ENCODE data around the gene TEK. TPM values are rescaled to one million over a fixed set of nuclear protein-coding genes. Genes with fewer than 3 reads are reported as not detected.
"Not testable (repeated sequence)": the region's sequence is repeated elsewhere in the genome, so short reads cannot be mapped to it uniquely, and the experiment has no call there.

Gene TEK
- total RNA-seq, 5 donors from 2014 or later (not counting 1 experiment from before 2014, with no cell fraction given): 0.16 TPM; not detected in 4

GRCh38 chr9:27092496-27092895 lies 16.5 kb upstream of the TEK start:
- 96% methylated on average over 22 of the region's 27 CpGs for WGBS (ENCODE audit: insufficient coverage)
- POLR2A ChIA-PET: not testable (repeated sequence)

GRCh38 chr9:27093384-27094067 lies 15.5 kb upstream of the TEK start:
- 11% methylated on average over 13 of the region's 17 CpGs for WGBS (ENCODE audit: insufficient coverage)
- H3K4me3 ChIP-seq (ENCODE audit: control insufficient read depth in 1 of 2, extremely low read depth in 1 of 2, low read length in 1 of 2); H3K27ac Mint-ChIP-seq; H3K9me3 ChIP-seq; H3K36me3 ChIP-seq (ENCODE audit: control insufficient read depth in 2 of 2, extremely low read depth in 1 of 2, insufficient read depth in 1 of 2, low read length in 1 of 2); H3K4me1 Mint-ChIP-seq; H3K36me3 Mint-ChIP-seq; DNase-seq; H3K27ac ChIP-seq (ENCODE audit: low read length); ATAC-seq (replicated peaks in 1 of 4); POLR2A ChIA-PET; H3K9me3 Mint-ChIP-seq; H3K27me3 ChIP-seq (replicated peaks in 1 of 2; ENCODE audit: control insufficient read depth in 2 of 2, extremely low read depth in 1 of 2, insufficient read depth in 2 of 2, low read length in 1 of 2); H3K4me3 Mint-ChIP-seq; CTCF ChIA-PET; H3K4me1 ChIP-seq (ENCODE audit: control insufficient read depth in 1 of 2, extremely low read depth in 1 of 2, insufficient read depth in 2 of 2, low read length in 2 of 2): not testable (repeated sequence)
- H3K27me3 Mint-ChIP-seq: peaks cover 9 to 19% of the 10 kb centered on the region in 2 donors

More at GRCh38 chr9:27092496-27092895, 16.5 kb upstream of the TEK start:
- DNase-seq; H3K36me3 ChIP-seq (ENCODE audit: control insufficient read depth in 2 of 2, extremely low read depth in 1 of 2, insufficient read depth in 1 of 2, low read length in 1 of 2); H3K4me1 Mint-ChIP-seq; H3K4me1 ChIP-seq (ENCODE audit: control insufficient read depth in 1 of 2, extremely low read depth in 1 of 2, insufficient read depth in 2 of 2, low read length in 2 of 2); H3K27ac ChIP-seq (ENCODE audit: low read length); H3K27me3 ChIP-seq (replicated peaks in 1 of 2; ENCODE audit: control insufficient read depth in 2 of 2, extremely low read depth in 1 of 2, insufficient read depth in 2 of 2, low read length in 1 of 2); H3K27ac Mint-ChIP-seq; H3K36me3 Mint-ChIP-seq; H3K9me3 Mint-ChIP-seq; H3K4me3 Mint-ChIP-seq; H3K4me3 ChIP-seq (ENCODE audit: control insufficient read depth in 1 of 2, extremely low read depth in 1 of 2, low read length in 1 of 2); CTCF ChIA-PET; ATAC-seq (replicated peaks in 1 of 4); H3K9me3 ChIP-seq: not testable (repeated sequence)
- H3K27me3 Mint-ChIP-seq: peaks cover 9 to 19% of the 10 kb centered on the region in 2 donors

- no peaks in the 10 kb centered on the region for H3K4me1 ChIP-seq (ENCODE audit: control insufficient read depth in 1 of 2, extremely low read depth in 1 of 2, insufficient read depth in 2 of 2, low read length in 2 of 2)
- peaks cover 0 to 6% of the 10 kb centered on the region in 2 experiments for H3K27me3 ChIP-seq (replicated peaks in 1 of 2; ENCODE audit: control insufficient read depth in 2 of 2, extremely low read depth in 1 of 2, insufficient read depth in 2 of 2, low read length in 1 of 2)
- no peak for DNase-seq
- H3K36me3 ChIP-seq (ENCODE audit: control insufficient read depth in 2 of 2, extremely low read depth in 1 of 2, insufficient read depth in 1 of 2, low read length in 1 of 2): no peaks in the 10 kb centered on the region
- H3K27ac ChIP-seq (ENCODE audit: low read length): no peak overlapping the region
- Mint-ChIP-seq H3K27me3 (peaks cover 9 to 19% of the 10 kb centered on the region in 2 donors), H3K9me3 (peaks cover 0 to 7% (median 0%) of the 10 kb centered on the region in 3 donors), H3K4me3 (no peak overlapping the region), H3K4me1 (peaks cover 0 to 3% (median 2%) of the 10 kb centered on the region in 3 donors), H3K27ac (no peak overlapping the region), H3K36me3 (no peaks in the 10 kb centered on the region)
- no peaks in the 10 kb centered on the region for H3K9me3 ChIP-seq
- POLR2A ChIA-PET: no interaction called here
- no peak for ATAC-seq (replicated peaks in 1 of 4)
- H3K4me3 ChIP-seq (ENCODE audit: control insufficient read depth in 1 of 2, extremely low read depth in 1 of 2, low read length in 1 of 2): no peak overlapping the region
- WGBS (ENCODE audit: insufficient coverage): 63% methylated on average over 1 of the region's 3 CpGs
- CTCF ChIA-PET: no interaction called here
These were observed 14.3 kb upstream of the TEK start for GRCh38 chr9:27094640-27095298.

GRCh38 chr9:27107241-27107640 lies 1.8 kb upstream of the TEK start:
- H3K4me3 ChIP-seq (ENCODE audit: control insufficient read depth in 1 of 2, extremely low read depth in 1 of 2, low read length in 1 of 2): no peak overlapping the region
- no CpG with 5 or more reads among the region's 2 CpGs for WGBS (ENCODE audit: insufficient coverage)
- Mint-ChIP-seq H3K27ac (no peak overlapping the region), H3K27me3 (peaks cover 3 to 4% of the 10 kb centered on the region in 2 donors), H3K9me3 (peaks cover 0 to 3% (median 0%) of the 10 kb centered on the region in 3 donors), H3K4me1 (no peaks in the 10 kb centered on the region), H3K36me3 (no peaks in the 10 kb centered on the region), H3K4me3 (no peak overlapping the region)
- ATAC-seq (replicated peaks in 1 of 4) (no peak), DNase-seq (no peak)
- H3K36me3 ChIP-seq (ENCODE audit: control insufficient read depth in 2 of 2, extremely low read depth in 1 of 2, insufficient read depth in 1 of 2, low read length in 1 of 2): no peaks in the 10 kb centered on the region
- H3K9me3 ChIP-seq: no peaks in the 10 kb centered on the region
- ChIA-PET CTCF (no interaction called here), POLR2A (interaction anchor here in 1 of 2 donors (0.7 kb wide), 1 partner anchor 364 kb away, joined by 6 read pairs; no protein-coding TSS in a partner anchor)
- no peaks in the 10 kb centered on the region for H3K4me1 ChIP-seq (ENCODE audit: control insufficient read depth in 1 of 2, extremely low read depth in 1 of 2, insufficient read depth in 2 of 2, low read length in 2 of 2)
- peaks cover 0 to 4% of the 10 kb centered on the region in 2 experiments for H3K27me3 ChIP-seq (replicated peaks in 1 of 2; ENCODE audit: control insufficient read depth in 2 of 2, extremely low read depth in 1 of 2, insufficient read depth in 2 of 2, low read length in 1 of 2)
- no peak overlapping the region for H3K27ac ChIP-seq (ENCODE audit: low read length)

DNA sequence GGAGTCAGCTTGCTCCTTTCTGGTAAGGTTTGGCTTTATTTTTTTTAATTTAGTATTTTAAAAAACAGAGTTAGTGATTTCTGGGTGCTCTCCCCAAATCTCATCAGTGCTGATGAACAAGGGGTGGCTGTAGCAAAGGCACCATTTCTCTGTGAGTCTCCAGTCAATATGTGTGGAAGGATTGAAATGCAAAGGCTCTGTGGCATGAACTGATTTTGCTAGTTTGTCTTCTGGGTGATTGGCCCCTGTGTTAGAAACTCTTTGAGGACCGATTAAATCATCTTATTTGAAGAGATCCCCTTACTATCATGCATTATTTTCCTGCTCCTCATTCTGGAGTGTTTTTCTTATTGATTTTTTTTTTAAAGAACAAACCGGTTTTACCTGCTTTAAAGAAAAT lies 596 bp downstream of the TEK start:
- Histone ChIP-seq H3K9me3 (no peaks in the 10 kb centered on the region), H3K27ac (ENCODE audit: low read length) (no peak overlapping the region), H3K4me3 (ENCODE audit: control insufficient read depth in 1 of 2, extremely low read depth in 1 of 2, low read length in 1 of 2) (no peak overlapping the region), H3K27me3 (replicated peaks in 1 of 2; ENCODE audit: control insufficient read depth in 2 of 2, extremely low read depth in 1 of 2, insufficient read depth in 2 of 2, low read length in 1 of 2) (peaks cover 0 to 8% of the 10 kb centered on the region in 2 experiments), H3K36me3 (ENCODE audit: control insufficient read depth in 2 of 2, extremely low read depth in 1 of 2, insufficient read depth in 1 of 2, low read length in 1 of 2) (no peaks in the 10 kb centered on the region), H3K4me1 (ENCODE audit: control insufficient read depth in 1 of 2, extremely low read depth in 1 of 2, insufficient read depth in 2 of 2, low read length in 2 of 2) (no peaks in the 10 kb centered on the region)
- ATAC-seq (replicated peaks in 1 of 4): no peak
- Mint-ChIP-seq H3K4me3 (no peak overlapping the region), H3K27me3 (peaks cover 3 to 8% of the 10 kb centered on the region in 2 donors), H3K36me3 (no peaks in the 10 kb centered on the region), H3K27ac (no peak overlapping the region), H3K9me3 (peaks cover 0 to 3% (median 0%) of the 10 kb centered on the region in 3 donors), H3K4me1 (no peaks in the 10 kb centered on the region)
- no CpG with 5 or more reads among the region's 2 CpGs for WGBS (ENCODE audit: insufficient coverage)
- ChIA-PET CTCF (no interaction called here), POLR2A (no interaction called here)
- no peak for DNase-seq

- Histone ChIP-seq H3K36me3 (ENCODE audit: control insufficient read depth in 2 of 2, extremely low read depth in 1 of 2, insufficient read depth in 1 of 2, low read length in 1 of 2) (no peaks in the 10 kb centered on the region), H3K4me3 (ENCODE audit: control insufficient read depth in 1 of 2, extremely low read depth in 1 of 2, low read length in 1 of 2) (no peak overlapping the region), H3K4me1 (ENCODE audit: control insufficient read depth in 1 of 2, extremely low read depth in 1 of 2, insufficient read depth in 2 of 2, low read length in 2 of 2) (no peaks in the 10 kb centered on the region), H3K27me3 (replicated peaks in 1 of 2; ENCODE audit: control insufficient read depth in 2 of 2, extremely low read depth in 1 of 2, insufficient read depth in 2 of 2, low read length in 1 of 2) (peaks cover 0 to 8% of the 10 kb centered on the region in 2 experiments), H3K9me3 (no peaks in the 10 kb centered on the region), H3K27ac (ENCODE audit: low read length) (no peak overlapping the region)
- no peaks in the 10 kb centered on the region for H3K4me1 Mint-ChIP-seq
- H3K27ac Mint-ChIP-seq: no peak overlapping the region
- H3K36me3 Mint-ChIP-seq: no peaks in the 10 kb centered on the region
- H3K9me3 Mint-ChIP-seq: peaks cover 0 to 3% (median 0%) of the 10 kb centered on the region in 3 donors
- ChIA-PET CTCF (no interaction called here), POLR2A (no interaction called here)
- H3K4me3 Mint-ChIP-seq: no peak overlapping the region
- DNase-seq (no peak), ATAC-seq (replicated peaks in 1 of 4) (no peak)
- WGBS (ENCODE audit: insufficient coverage): no CpG with 5 or more reads among the region's 4 CpGs
- peaks cover 3 to 8% of the 10 kb centered on the region in 2 donors for H3K27me3 Mint-ChIP-seq
These were observed 1.2 kb downstream of the TEK start for GRCh38 chr9:27110181-27110580.

All from T-cell (primary cell).